ENCODE data around the gene RHOU.

DNA sequence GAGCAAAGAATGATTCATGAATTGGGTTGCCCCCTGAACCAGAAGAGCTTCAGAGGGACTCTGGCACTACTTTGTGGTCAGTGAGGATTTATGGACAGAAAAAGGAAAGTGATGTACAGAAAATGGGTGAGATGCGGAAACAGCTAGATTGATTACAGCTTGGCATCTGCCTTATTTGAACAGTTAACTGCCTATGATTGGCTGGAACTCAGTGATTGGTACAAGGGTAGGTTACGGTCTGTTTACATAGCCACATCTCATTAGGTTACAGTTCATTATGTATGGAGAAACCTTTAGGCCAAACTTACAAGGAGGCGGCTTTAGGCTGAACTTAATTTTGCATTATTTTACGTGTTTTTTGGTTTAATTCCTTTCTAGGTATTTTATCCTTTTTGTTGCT, 29.0 kb upstream of the RHOU start:
- TF ChIP-seq JUN (IDR thresholded peaks at IDR 0.05): no peak
- no peak for TF ChIP-seq POLR2A (IDR thresholded peaks at IDR 0.05; ENCODE audit: low read length)
- TF ChIP-seq, protein P1, sequence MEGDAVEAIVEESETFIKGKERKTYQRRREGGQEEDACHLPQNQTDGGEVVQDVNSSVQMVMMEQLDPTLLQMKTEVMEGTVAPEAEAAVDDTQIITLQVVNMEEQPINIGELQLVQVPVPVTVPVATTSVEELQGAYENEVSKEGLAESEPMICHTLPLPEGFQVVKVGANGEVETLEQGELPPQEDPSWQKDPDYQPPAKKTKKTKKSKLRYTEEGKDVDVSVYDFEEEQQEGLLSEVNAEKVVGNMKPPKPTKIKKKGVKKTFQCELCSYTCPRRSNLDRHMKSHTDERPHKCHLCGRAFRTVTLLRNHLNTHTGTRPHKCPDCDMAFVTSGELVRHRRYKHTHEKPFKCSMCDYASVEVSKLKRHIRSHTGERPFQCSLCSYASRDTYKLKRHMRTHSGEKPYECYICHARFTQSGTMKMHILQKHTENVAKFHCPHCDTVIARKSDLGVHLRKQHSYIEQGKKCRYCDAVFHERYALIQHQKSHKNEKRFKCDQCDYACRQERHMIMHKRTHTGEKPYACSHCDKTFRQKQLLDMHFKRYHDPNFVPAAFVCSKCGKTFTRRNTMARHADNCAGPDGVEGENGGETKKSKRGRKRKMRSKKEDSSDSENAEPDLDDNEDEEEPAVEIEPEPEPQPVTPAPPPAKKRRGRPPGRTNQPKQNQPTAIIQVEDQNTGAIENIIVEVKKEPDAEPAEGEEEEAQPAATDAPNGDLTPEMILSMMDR (IDR thresholded peaks at IDR 0.05): no peak
- no peak for TF ChIP-seq EP300 (IDR thresholded peaks at IDR 0.05)
- TF ChIP-seq, protein P2, sequence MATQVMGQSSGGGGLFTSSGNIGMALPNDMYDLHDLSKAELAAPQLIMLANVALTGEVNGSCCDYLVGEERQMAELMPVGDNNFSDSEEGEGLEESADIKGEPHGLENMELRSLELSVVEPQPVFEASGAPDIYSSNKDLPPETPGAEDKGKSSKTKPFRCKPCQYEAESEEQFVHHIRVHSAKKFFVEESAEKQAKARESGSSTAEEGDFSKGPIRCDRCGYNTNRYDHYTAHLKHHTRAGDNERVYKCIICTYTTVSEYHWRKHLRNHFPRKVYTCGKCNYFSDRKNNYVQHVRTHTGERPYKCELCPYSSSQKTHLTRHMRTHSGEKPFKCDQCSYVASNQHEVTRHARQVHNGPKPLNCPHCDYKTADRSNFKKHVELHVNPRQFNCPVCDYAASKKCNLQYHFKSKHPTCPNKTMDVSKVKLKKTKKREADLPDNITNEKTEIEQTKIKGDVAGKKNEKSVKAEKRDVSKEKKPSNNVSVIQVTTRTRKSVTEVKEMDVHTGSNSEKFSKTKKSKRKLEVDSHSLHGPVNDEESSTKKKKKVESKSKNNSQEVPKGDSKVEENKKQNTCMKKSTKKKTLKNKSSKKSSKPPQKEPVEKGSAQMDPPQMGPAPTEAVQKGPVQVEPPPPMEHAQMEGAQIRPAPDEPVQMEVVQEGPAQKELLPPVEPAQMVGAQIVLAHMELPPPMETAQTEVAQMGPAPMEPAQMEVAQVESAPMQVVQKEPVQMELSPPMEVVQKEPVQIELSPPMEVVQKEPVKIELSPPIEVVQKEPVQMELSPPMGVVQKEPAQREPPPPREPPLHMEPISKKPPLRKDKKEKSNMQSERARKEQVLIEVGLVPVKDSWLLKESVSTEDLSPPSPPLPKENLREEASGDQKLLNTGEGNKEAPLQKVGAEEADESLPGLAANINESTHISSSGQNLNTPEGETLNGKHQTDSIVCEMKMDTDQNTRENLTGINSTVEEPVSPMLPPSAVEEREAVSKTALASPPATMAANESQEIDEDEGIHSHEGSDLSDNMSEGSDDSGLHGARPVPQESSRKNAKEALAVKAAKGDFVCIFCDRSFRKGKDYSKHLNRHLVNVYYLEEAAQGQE (IDR thresholded peaks at IDR 0.05): no peak
- TF ChIP-seq KDM5A (IDR thresholded peaks at IDR 0.05): no peak

Measured in A549 (cell line).